Activated CD4-positive, alpha-beta T cell treated with anti-CD3 and anti-CD28 coated beads, Interleukin-2, amount 10 ng/mL, durations not matched to agents 24 days and 14 days (primary cell): Measurements from ENCODE around the gene PANK3. TPM values are rescaled to one million over a fixed set of nuclear protein-coding genes. Genes with fewer than 3 reads are reported as not detected.
A peak's percentile ranks its signal among the peaks of the same experiment; 100 is the strongest.
"Not testable (repeated sequence)": the region's sequence is repeated elsewhere in the genome, so short reads cannot be mapped to it uniquely, and the experiment has no call there.

Experiments
- DNase-seq: peaks from one replicate; pipeline ENCODE4 v3.0.0; 2022
- H3K27ac Mint-ChIP-seq: one replicate; pipeline ENCODE4 v1.8.0; 2022; ENCODE audit warnings: mild to moderate bottlenecking, mixed read lengths
- H3K27me3 Mint-ChIP-seq: one replicate; pipeline ENCODE4 v1.8.0; 2022; ENCODE audit warnings: mixed read lengths
- H3K36me3 Mint-ChIP-seq: one replicate; pipeline ENCODE4 v1.8.0; 2022; ENCODE audit warnings: low read depth, mild to moderate bottlenecking, mixed read lengths
- H3K4me1 Mint-ChIP-seq: one replicate; pipeline ENCODE4 v1.8.0; 2021; ENCODE audit warnings: mixed read lengths
- H3K4me3 Mint-ChIP-seq: one replicate; pipeline ENCODE4 v1.8.0; 2022; ENCODE audit warnings: mild to moderate bottlenecking, moderate library complexity, mixed read lengths
- H3K9me3 Mint-ChIP-seq: one replicate; pipeline ENCODE4 v1.8.0; 2021; ENCODE audit warnings: mixed read lengths
- intact Hi-C: fragments of 100-400 bp; cut with micrococcal nuclease; formaldehyde crosslinking; loops from one replicate; pipeline ENCODE4 v1.15.1; 2023
- total RNA-seq: library from RNA; stranded (reverse); gene quantifications from 2 replicates; pipeline ENCODE4 v1.2.3, GENCODE V29; 2022

Gene PANK3
- total RNA-seq, 1 donor from 2014 or later = 81.2 TPM

DNA sequence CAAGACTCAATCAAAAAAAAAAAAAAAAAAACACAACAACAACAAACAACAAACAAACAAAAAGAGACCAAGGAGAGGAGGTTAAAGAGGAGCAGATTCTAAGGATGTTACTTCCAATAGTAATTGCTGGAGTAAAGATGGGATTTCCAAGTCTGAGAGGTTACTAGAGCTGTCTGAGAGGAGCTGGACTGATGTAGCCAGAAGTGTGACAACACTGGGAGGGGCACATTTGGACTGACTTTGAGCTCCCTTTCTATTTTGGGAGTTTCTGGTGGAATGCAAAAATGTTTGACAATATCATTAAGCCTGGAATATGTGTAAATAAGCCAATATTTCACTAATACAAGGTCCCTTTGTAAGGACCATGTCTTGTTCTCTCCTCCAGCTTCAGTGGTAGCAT is 25.3 kb upstream of the PANK3 start:
- intact Hi-C loops = no loop called here
- no peak overlapping the region for H3K27ac Mint-ChIP-seq
- H3K36me3 Mint-ChIP-seq = no peaks in the 10 kb centered on the region
- H3K4me3 Mint-ChIP-seq = no peak overlapping the region
- no peak for DNase-seq
- no peaks in the 10 kb centered on the region for H3K9me3 Mint-ChIP-seq
- peaks cover 8% of the 10 kb centered on the region for H3K4me1 Mint-ChIP-seq
- no peaks in the 10 kb centered on the region for H3K27me3 Mint-ChIP-seq

GRCh38 chr5:168603746-168604145 is 24.6 kb upstream of the PANK3 start:
- no peak for DNase-seq
- no peaks in the 10 kb centered on the region for H3K9me3 Mint-ChIP-seq
- H3K36me3 Mint-ChIP-seq = no peaks in the 10 kb centered on the region
- intact Hi-C loops = no loop called here
- H3K4me3 Mint-ChIP-seq = no peak overlapping the region
- no peaks in the 10 kb centered on the region for H3K27me3 Mint-ChIP-seq
- peaks cover 7% of the 10 kb centered on the region for H3K4me1 Mint-ChIP-seq
- H3K27ac Mint-ChIP-seq = no peak overlapping the region

- peaks cover 3% of the 10 kb centered on the region for H3K27me3 Mint-ChIP-seq
- no peak overlapping the region for H3K27ac Mint-ChIP-seq
- intact Hi-C loops = no loop called here
- H3K36me3 Mint-ChIP-seq = no peaks in the 10 kb centered on the region
- no peaks in the 10 kb centered on the region for H3K9me3 Mint-ChIP-seq
- H3K4me1 Mint-ChIP-seq = peaks cover 2% of the 10 kb centered on the region
- H3K4me3 Mint-ChIP-seq = no peak overlapping the region
- no peak for DNase-seq
These were observed 23.3 kb upstream of the PANK3 start for GRCh38 chr5:168602517-168602916.

- Mint-ChIP-seq H3K4me1 (no peaks in the 10 kb centered on the region), H3K36me3 (no peaks in the 10 kb centered on the region), H3K27me3 (peaks cover 5% of the 10 kb centered on the region), H3K27ac (no peak overlapping the region), H3K9me3 (peaks cover 3% of the 10 kb centered on the region), H3K4me3 (no peak overlapping the region)
- intact Hi-C loops = no loop called here
- no peak for DNase-seq
These were observed 22.8 kb upstream of the PANK3 start for GRCh38 chr5:168601972-168602371.

DNA sequence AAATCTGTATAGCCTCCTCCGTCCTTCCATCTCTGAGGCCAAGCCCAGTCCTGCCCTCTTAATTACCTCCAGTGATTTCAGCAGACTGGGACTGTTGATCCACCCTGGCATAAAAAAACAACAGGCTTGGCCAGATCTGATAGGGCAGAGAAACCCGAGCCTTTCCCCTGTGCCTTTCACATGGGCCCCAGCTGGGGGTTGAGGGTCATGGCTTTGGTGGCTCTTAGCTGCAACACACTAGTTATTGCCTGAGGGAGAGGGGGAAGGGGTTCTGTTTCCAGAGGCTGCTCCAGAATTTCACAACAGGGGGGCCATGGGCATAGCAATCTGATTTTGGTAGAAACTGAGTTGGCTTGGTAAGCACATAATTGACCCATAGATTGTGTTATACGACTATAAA is 21.2 kb upstream of the PANK3 start:
- intact Hi-C loops = no loop called here
- no peak for DNase-seq
- Mint-ChIP-seq H3K27me3 (peaks cover 14% of the 10 kb centered on the region), H3K9me3 (peaks cover 3% of the 10 kb centered on the region), H3K36me3 (no peaks in the 10 kb centered on the region), H3K4me3 (no peak overlapping the region), H3K4me1 (no peaks in the 10 kb centered on the region), H3K27ac (no peak overlapping the region)

- H3K4me3 Mint-ChIP-seq = no peak overlapping the region
- H3K27me3 Mint-ChIP-seq = peaks cover 18% of the 10 kb centered on the region
- H3K4me1 Mint-ChIP-seq = no peaks in the 10 kb centered on the region
- no peaks in the 10 kb centered on the region for H3K36me3 Mint-ChIP-seq
- H3K27ac Mint-ChIP-seq = no peak overlapping the region
- peaks cover 3% of the 10 kb centered on the region for H3K9me3 Mint-ChIP-seq
- no peak for DNase-seq
- intact Hi-C loops = no loop called here
These were observed 20.7 kb upstream of the PANK3 start for GRCh38 chr5:168599826-168600225.

- no peaks in the 10 kb centered on the region for H3K36me3 Mint-ChIP-seq
- DNase-seq = no peak
- peaks cover 8% of the 10 kb centered on the region for H3K9me3 Mint-ChIP-seq
- no peaks in the 10 kb centered on the region for H3K4me1 Mint-ChIP-seq
- H3K4me3 Mint-ChIP-seq = no peak overlapping the region
- peaks cover 27% of the 10 kb centered on the region for H3K27me3 Mint-ChIP-seq
- H3K27ac Mint-ChIP-seq = no peak overlapping the region
- intact Hi-C loops = no loop called here
These were observed 19.5 kb upstream of the PANK3 start for GRCh38 chr5:168598639-168599038.

DNA sequence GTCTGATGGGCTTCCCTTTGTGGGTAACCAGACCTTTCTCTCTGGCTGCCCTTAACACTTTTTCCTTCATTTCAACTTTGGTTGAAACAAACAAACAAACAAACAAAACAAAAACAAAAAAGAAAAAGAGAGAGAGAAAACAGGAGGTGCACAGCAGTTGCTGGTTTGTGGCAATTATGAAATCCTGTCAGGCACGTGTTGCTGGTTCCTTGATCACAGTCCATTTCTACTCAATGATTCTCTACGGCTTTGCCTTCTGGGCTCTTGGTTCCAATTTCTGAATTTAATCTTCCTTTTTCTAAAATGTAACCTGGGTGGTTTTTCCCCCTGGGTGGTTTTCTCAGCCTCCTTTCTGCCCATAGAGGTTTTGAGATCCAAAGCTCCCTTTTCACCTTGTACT is 17.8 kb upstream of the PANK3 start:
- no peak for DNase-seq
- no peak overlapping the region for H3K4me3 Mint-ChIP-seq
- intact Hi-C loops = no loop called here
- H3K36me3 Mint-ChIP-seq = no peaks in the 10 kb centered on the region
- H3K27ac Mint-ChIP-seq = no peak overlapping the region
- no peaks in the 10 kb centered on the region for H3K4me1 Mint-ChIP-seq
- peaks cover 8% of the 10 kb centered on the region for H3K9me3 Mint-ChIP-seq
- H3K27me3 Mint-ChIP-seq = peaks cover 32% of the 10 kb centered on the region

DNA sequence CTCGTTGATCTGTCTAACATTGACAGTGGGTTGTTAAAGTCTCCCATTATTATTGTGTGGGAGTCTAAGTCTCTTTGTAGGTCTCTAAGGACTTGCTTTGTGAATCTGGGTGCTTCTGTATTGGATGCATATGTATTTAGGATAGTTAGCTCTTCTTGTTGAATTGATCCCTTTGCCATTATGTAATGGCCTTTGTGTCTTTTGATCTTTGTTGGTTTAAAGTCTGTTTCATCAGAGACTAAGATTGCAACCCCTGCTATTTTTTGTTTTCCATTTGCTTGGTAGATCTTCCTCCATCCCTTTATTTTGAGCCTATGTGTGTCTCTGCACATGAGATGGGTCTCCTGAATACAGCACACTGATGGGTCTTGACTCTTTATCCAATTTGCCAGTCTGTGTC is 17.0 kb upstream of the PANK3 start:
- H3K36me3 Mint-ChIP-seq, H3K27ac Mint-ChIP-seq, intact Hi-C loops, H3K9me3 Mint-ChIP-seq, H3K4me1 Mint-ChIP-seq, DNase-seq, H3K4me3 Mint-ChIP-seq: not testable (repeated sequence)
- peaks cover 33% of the 10 kb centered on the region for H3K27me3 Mint-ChIP-seq

- Mint-ChIP-seq H3K27ac (no peak overlapping the region), H3K4me3 (no peak overlapping the region), H3K36me3 (no peaks in the 10 kb centered on the region), H3K9me3 (peaks cover 5% of the 10 kb centered on the region), H3K4me1 (no peaks in the 10 kb centered on the region), H3K27me3 (peaks cover 32% of the 10 kb centered on the region)
- intact Hi-C loops = no loop called here
- DNase-seq = no peak
These were observed 12.8 kb upstream of the PANK3 start for GRCh38 chr5:168592014-168592368.

DNA sequence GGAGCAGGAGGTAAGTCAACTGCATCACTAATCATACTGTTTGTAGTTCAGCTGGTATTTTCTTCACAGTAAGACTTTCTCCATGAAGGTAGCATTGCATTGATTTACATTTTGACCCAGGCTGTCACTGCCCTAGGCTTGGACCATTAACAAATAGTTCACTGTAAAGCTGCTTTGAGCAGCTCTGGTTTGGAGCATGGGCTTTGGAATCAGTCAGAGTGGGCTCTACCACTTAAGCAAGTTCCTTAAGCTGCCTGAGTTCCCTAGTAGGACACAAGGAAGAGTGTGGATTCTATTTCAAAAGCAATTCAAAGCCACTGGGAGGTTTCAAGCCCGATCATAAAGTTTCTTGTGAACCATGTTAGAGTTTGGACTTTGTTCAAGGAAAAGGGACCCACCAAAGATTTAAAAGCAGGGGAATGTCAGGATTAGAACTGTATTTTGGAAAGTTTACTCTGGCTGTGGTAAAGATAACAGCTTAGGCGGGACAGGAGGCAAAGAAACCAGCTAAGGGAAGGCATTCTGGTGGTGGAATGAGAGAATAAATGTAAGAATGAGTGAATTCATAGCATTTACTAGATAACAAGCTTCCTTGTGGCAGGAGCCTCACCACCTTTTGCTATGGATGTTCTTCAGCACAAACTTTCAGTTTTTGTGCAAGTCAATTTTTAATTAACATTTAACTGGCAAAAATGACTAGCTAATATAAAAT is 12.3 kb upstream of the PANK3 start:
- intact Hi-C loops = no loop called here
- H3K9me3 Mint-ChIP-seq = peaks cover 5% of the 10 kb centered on the region
- H3K27me3 Mint-ChIP-seq = peaks cover 35% of the 10 kb centered on the region

GRCh38 chr5:168590666-168591065 is 11.5 kb upstream of the PANK3 start:
- DNase-seq = no peak
- Mint-ChIP-seq H3K4me3 (no peak overlapping the region), H3K36me3 (no peaks in the 10 kb centered on the region), H3K27ac (no peak overlapping the region), H3K27me3 (peaks cover 36% of the 10 kb centered on the region), H3K9me3 (peaks cover 5% of the 10 kb centered on the region), H3K4me1 (no peaks in the 10 kb centered on the region)
- intact Hi-C loops = no loop called here

More for the DNA sequence above, 12.3 kb upstream of the PANK3 start:
- Mint-ChIP-seq H3K4me3 (no peak overlapping the region), H3K36me3 (no peaks in the 10 kb centered on the region), H3K27ac (no peak overlapping the region), H3K4me1 (no peaks in the 10 kb centered on the region)
- DNase-seq = peak; percentile 21

- Mint-ChIP-seq H3K9me3 (no peaks in the 10 kb centered on the region), H3K4me1 (peaks cover 2% of the 10 kb centered on the region), H3K27ac (no peak overlapping the region), H3K36me3 (no peaks in the 10 kb centered on the region), H3K27me3 (peaks cover 20% of the 10 kb centered on the region), H3K4me3 (no peak overlapping the region)
- no peak for DNase-seq
- intact Hi-C loops = no loop called here
These were observed 8.8 kb upstream of the PANK3 start for GRCh38 chr5:168587987-168588386.

- H3K36me3 Mint-ChIP-seq = peaks cover 2% of the 10 kb centered on the region
- no peak overlapping the region for H3K27ac Mint-ChIP-seq
- H3K4me1 Mint-ChIP-seq = peaks cover 4% of the 10 kb centered on the region
- intact Hi-C loops = no loop called here
- peaks cover 8% of the 10 kb centered on the region for H3K9me3 Mint-ChIP-seq
- no peak overlapping the region for H3K4me3 Mint-ChIP-seq
- DNase-seq = no peak
- H3K27me3 Mint-ChIP-seq = peaks cover 18% of the 10 kb centered on the region
These were observed 6.1 kb upstream of the PANK3 start for GRCh38 chr5:168585119-168585856.
